IPS DF 4.7 (cell line): ENCODE measurements around the gene TIE1.
"Not testable (repeated sequence)": the region's sequence is repeated elsewhere in the genome, so short reads cannot be mapped to it uniquely, and the experiment has no call there.

ENCODE experiments used
- DNase-seq: peaks from one replicate; pipeline ENCODE4 v3.0.0-alpha.2; 2013; ENCODE audit warnings: low spot score; ENCODE audit errors: extremely low read depth

The TIE1 gene

DNA sequence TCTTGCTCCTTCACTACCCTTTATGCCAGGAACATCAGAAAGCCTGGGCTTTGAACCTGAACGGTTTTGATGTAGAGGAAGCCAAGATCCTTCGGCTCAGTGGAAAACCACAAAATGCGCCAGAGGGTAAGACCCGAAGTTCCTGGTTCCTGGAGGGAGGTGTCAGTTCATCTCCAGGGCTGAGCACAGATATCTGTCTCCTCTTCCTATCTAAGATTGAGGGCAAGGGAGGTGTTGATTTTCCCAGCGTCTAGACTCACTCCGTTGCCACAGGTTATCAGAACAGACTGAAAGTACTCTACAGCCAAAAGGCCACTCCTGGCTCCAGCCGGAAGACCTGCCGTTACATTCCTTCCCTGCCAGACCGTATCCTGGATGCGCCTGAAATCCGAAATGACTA, 58.9 kb downstream of the TIE1 start:
- DNase-seq, result no peak

DNA sequence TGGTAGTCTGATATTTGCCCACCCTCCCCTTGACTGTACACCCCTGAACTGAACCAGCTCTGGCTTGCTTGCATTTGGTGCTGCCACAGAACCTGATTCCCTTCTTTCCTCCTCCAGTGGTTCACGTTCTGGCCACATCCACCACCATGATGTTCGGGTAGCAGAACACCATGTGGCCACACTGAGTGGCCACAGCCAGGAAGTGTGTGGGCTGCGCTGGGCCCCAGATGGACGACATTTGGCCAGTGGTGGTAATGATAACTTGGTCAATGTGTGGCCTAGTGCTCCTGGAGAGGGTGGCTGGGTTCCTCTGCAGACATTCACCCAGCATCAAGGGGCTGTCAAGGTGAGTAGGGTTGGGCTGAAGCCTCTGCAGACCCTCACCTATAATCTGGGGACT, 59.8 kb downstream of the TIE1 start:
- DNase-seq, result no peak

DNA sequence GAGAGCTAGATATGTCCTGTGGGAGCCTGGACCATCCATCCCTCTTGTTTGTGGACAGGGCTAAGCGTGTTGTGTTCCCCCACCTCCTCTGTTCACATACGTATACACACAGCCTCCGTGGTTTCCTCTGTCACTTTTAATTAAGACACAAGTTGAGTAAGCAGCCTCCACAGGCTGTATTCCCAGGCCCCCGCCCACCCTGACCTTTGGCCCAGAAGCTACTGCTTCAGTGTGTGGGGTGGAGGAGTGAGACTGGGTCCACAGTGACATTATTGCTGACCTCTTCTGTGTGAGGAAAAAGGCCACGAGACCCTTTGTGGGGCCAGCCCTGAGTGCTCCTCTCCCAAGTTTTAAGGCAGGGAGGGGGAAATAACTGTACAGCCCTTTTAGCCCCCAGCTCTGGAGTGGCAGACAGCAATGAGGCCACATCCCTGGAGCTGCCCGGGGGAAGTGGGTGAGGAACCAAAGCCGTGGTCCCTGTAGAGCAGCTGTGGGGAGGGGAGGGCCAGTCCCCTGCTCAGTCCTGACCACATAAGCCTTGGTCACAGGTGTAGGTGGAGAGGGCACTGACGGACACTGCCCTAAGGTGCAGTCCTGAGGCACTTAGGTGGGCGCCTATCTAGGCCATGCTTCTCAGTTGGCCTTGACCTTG, 62.6 kb downstream of the TIE1 start:
- no peak for DNase-seq

DNA sequence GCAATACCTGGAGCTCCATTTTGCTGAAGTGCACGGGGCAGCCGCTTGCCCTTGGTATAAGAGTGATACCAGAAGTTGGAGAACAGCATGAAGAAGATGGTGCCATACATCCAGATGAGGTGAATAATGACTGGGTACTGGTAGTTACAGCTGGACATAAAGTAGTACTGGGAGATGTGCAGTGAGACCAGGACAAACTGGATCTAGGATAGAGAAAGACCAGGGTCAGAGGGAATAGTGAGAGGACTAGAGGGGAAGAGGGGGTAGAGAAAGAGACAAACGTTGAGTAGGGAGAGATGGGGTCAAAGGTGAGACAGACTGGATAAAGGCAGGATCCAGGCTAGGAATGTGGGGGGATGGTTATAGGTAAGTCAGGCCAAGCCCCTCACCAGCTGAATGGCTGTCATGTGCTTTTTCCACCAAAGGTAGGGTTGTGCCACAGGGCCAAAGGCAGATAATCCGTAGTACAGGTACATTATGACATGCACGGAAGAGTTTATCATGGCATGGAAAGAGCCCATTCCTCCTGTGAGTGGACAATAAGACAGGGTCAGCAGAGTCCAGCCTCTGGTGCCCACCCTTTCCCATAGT, 63.2 kb downstream of the TIE1 start:
- DNase-seq, result no peak

DNA sequence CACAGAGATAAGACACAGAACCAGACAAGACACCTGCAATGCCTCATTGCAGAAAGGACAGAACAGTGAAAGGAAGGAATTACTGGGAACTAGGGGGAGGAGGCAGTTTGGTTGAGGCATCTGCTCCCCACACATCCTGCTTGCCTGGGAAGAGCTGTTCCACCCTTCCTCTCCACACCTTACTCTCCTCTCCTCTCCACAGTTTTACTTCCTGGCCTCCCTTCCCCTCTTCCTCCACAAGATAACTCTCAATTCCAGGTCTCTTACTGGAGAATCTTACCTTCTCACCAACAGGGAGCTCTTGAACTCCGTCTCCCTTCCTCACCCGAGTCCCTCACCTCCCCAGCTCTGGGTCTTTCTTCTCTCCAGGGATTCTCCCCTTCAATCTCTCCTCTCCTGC, 64.9 kb downstream of the TIE1 start:
- DNase-seq, result no peak

DNA sequence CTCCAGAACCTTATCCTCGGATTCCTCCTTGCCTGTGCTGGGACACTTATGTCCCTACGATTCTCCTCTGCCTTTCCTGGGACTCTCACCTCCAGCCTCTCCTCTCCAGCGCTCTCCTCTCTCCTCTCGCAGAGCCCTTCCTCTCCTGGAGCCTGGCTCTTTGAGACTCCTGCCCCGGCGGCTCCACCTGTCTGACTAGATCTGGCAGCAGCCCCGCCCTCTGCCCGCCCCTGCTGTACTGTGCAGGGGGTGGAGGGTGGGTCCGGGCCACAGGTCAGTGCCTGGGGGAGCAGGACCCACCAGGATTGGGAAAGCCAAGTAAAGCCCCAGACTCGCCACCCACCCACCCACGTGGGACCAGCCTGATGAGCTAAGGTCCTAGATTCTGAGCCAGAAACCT, 65.4 kb downstream of the TIE1 start:
- no peak for DNase-seq

DNA sequence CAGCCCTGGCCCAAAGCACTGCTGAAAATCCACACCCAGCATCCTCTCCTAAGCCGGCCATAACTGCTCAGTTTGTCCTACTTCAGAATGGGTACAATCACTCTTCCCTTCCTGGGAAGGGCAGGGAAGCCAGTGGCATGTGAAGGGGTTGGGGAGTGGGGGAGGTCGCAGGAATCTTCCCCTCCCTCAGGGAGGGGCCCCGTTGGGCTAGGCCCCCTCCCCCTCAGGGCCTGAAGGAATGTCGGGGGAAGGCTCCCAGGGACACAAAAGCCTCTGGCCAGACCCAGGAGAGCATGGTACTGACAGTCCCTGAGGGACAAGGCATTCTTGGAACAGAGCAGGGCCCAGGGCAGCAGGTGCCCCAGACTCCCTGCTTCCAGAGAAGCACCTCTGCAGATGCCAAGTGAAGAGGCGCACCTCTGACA, 65.8 kb downstream of the TIE1 start:
- DNase-seq, result no peak

DNA sequence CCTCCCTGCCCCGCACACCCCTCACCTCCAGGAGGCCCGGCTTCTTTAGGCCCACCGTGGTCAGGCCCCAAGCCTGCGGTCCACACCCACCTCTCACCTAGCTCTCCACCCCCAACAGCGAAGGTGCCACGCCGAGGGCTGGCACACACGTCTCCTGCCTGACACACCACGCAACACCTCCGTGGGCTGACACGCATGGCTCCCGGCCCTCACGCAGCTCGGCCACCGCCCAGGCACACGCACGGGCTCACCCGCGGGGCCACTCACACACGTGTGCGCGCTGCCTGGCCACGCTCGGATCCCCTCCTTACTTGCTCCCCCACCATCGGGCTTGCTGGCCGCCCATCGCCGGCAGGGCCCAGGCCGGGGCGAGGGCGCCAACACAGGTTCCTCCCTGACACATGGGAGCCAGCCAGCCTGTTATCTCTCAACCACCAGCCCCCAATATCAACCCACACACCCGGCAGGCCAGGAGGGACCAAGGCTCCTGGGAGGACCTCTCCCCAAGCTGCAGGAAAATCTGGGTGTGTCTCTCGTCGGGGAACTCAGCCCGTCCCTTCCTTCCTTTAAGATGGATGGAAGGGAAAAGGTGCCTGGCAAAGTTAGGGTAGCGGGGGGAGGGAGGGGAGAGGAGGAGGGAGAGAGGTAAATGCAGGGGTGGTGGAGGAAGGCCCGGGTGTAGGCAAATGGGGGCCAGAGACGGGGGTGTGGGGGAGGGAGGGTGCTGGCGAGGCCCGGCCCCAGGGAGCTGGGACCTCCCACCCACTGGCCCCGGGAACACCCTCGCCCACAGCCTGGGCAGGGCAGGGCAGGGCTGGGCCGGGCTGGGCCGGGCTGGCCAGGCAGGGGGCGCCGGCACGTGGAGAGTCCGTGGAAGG, 66.5 kb downstream of the TIE1 start:
- DNase-seq, result no peak

DNA sequence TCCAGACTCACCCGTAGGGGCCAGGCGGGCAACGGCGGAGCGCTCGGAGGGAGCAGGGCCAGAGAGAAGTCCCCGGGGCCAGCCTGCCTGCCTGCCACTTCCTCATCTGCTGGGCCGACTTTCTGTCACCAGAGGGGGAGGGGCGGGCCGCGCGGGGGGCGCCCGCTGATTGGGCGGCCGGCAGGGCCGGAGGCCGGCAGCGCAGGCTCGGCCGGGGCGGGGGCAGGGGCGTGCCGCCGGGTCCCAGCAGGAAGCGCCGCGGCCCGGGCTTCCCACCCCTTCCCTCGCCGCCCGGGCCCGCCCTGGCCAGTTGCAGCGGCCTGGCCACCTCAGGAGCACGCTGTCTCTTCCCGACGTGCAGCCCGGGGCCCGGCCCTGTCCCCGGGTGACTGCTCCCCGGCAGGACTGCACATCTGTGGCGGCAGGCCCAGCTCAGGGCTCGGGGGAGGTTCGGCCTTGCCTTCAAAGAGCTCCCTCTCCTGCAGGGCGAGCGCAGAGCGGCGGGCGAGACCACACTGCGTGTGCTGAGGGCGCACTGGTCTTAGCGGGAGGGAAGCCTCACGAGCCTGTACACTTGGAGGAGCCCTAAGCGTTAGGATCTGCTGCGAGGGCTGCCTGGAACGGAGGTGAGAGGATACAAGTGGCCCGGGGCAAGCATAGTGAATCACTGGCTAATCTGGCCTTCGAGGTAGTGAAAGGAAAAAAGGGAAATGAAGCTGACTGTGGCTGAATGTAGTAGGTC, 67.3 kb downstream of the TIE1 start, which contains the start of gene ELOVL1:
ELOVL1 (minus strand) TSS at position 108 of the 742 bp plus-strand sequence. CDS start 2,402 bp downstream, outside the sequence.
- DNase-seq, result no peak

DNA sequence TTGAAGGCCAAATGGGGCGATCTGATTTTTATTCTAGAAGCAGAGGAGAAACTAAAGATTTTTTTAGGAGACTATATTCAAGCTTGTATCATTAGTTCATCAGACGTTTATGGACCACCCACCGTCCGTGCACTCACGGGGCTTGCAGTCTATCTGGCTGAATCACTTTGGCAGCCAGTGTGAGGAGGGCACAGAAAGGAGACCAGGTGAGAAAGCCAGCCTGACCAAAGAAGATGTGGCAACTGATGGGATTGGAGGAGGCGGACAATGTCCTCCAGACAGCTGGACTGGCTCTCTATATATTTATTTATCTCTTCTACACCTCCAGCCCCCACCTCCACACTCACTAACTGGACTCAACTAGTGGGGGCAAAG, 67.9 kb downstream of the TIE1 start:
- no peak for DNase-seq

DNA sequence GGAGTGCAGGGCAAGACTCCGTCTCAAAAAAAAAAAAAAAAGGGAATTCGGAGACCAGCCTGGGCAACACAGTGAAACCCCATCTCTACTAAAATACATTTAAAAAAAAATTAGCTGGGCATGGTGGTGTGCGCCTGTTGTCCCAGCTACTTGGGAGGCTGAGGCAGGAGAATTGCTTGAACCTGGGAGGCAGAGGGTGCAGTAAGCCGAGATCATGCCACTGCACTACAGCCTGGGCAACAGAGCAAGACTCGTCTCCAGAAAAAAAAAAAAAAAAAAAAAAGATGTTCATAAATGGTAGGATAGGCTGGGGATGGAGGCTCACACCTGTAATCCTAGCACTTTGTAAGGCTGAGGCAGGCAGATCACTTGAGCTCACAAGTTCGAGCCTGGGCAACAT, 69.0 kb downstream of the TIE1 start:
- DNase-seq, result not testable (repeated sequence)

DNA sequence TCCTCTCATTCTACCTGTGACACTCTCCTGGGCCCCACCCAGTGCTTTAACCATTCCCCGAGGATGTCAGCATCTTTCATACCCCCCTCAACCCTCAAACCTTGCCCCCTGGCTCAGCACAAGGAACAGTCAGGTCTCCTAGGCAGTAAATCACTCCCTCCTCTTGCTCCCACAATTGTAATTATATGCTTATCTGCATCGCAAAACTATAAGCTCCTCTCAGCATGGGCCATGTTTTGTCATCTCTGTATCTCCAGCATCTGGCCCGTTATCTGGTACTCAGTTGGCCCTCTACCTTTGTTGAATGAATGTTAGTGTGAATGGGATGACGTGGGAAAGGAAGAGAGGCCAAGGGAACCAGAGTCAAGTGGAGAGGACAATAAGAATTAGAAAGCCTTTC, 69.8 kb downstream of the TIE1 start:
- no peak for DNase-seq

DNA sequence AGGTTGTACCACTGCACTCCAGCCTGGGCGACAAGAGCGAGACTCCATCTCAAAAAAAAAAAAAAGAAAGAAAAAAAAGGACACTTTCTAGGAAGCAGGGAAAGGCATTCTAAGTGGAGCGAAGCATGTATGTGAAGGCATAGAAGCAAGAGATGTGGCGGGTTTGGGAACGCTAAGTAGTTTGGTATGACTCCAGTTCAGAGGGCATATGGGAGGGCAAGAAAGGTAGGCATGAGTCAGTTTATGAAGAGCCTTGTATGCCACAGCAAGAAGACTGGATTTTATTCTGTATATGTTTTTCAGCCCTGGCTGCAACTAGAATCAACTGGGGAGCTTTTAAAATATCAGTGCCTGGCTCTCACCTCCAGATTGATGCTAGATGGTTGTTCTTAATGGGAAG, 71.4 kb downstream of the TIE1 start:
- no peak for DNase-seq
